Gastroesophageal sphincter (tissue), 4 donors: Measurements from ENCODE around the gene ZNF580. TPM values are rescaled to one million over a fixed set of nuclear protein-coding genes. Genes with fewer than 3 reads are reported as not detected.

ENCODE experiments used
- ATAC-seq: fragments of 150-250 bp; one replicate; pipeline ENCODE4 v1.9.1; 2016; ENCODE audit warnings: mild to moderate bottlenecking, moderate library complexity
- H3K27ac ChIP-seq, 4 donors: fragments of 200-600 bp; sonication (generic) in 3 of 4; 1 replicate in 3 of 4; 2 replicates in 1 of 4; pipeline ENCODE4 v1.5.1; 2016 to 2019
- H3K27me3 ChIP-seq: fragments of 200-600 bp; sonication (generic); one replicate; pipeline ENCODE4 v1.5.1; 2019
- H3K36me3 ChIP-seq, 2 donors: fragments of 200-600 bp; sonication (generic); one replicate each; pipeline ENCODE4 v1.5.1; 2019; ENCODE audit warnings: control low read depth in 1 of 2
- H3K4me1 ChIP-seq, 3 donors: fragments of 200-600 bp; sonication (generic); 1 replicate in 2 of 3; 2 replicates in 1 of 3; pipeline ENCODE4 v1.5.1; 2016 to 2019; ENCODE audit warnings: control low read depth in 2 of 3
- H3K4me3 ChIP-seq, 2 donors: fragments of 200-600 bp; sonication (generic); one replicate each; pipeline ENCODE4 v1.5.1; 2019; ENCODE audit warnings: mild to moderate bottlenecking in 1 of 2, moderate library complexity in 1 of 2
- H3K9me3 ChIP-seq, 3 donors: fragments of 200-600 bp; sonication (generic); one replicate each; pipeline ENCODE4 v1.5.1; 2017 to 2019; ENCODE audit warnings: control low read depth in 2 of 3
- CTCF ChIP-seq, 4 experiments: fragments of 200-600 bp in 2 of 4; fragments of 450-650 bp in 2 of 4; sonication (generic) in 1 of 4; IDR thresholded peaks; one replicate each; pipeline ENCODE4 v1.5.1; 2017 to 2019; ENCODE audit warnings: antibody characterized with exemption in 4 of 4, mild to moderate bottlenecking in 2 of 4, moderate library complexity in 2 of 4
- EP300 ChIP-seq: sonication (generic); formaldehyde crosslinking; IDR thresholded peaks from one replicate; pipeline ENCODE4 v1.6.1; 2017; ENCODE audit warnings: antibody characterized with exemption, mild to moderate bottlenecking
- POLR2A ChIP-seq, 2 donors: fragments of 450-650 bp; IDR thresholded peaks; one replicate each; pipeline ENCODE4 v1.6.1; 2017; ENCODE audit warnings: antibody characterized with exemption in 2 of 2, mild to moderate bottlenecking in 2 of 2, moderate library complexity in 1 of 2
- POLR2AphosphoS5 ChIP-seq: sonication (generic); formaldehyde crosslinking; IDR thresholded peaks from one replicate; pipeline ENCODE4 v1.6.1; 2017; ENCODE audit warnings: antibody characterized with exemption
- WGBS, 2 donors: methylation state at CpG; one replicate each; pipeline ENCODE4 v1.1.5; 2018; ENCODE audit warnings: low coverage in 1 of 2; 5-methylcytosine and 5-hydroxymethylcytosine counted together
- total RNA-seq, 4 donors: library from RNA; depleted of rRNA; stranded (reverse); fragments of >200 nt; gene quantifications; one replicate each; pipeline ENCODE4 v1.1.0, GENCODE V29; 2016

ZNF580 gene
- total RNA-seq, 4 donors from 2014 or later: 28.9 to 44.1 (median 35.2) TPM

- Histone ChIP-seq H3K36me3 (peaks cover 0 to 90% of the 10 kb centered on the region in 2 donors), H3K27ac (no peak overlapping the region), H3K4me1 (peaks cover 0 to 64% (median 12%) of the 10 kb centered on the region in 3 donors), H3K27me3 (no peaks in the 10 kb centered on the region), H3K9me3 (no peaks in the 10 kb centered on the region), H3K4me3 (no peak overlapping the region)
- no peak for TF ChIP-seq POLR2A (IDR thresholded peaks at IDR 0.05)
- no peak for TF ChIP-seq POLR2AphosphoS5
- no peak for TF ChIP-seq EP300
- no peak for TF ChIP-seq CTCF (IDR thresholded peaks at IDR 0.05)
- ATAC-seq: no peak
- 68 to 85% methylated on average over 2 to 3 of the region's 9 CpGs for WGBS, 2 donors
These were observed 40.6 kb downstream of the ZNF580 start for GRCh38 chr19:55681131-55682092.

GRCh38 chr19:55683449-55684261, 42.9 kb downstream of the ZNF580 start:
- Histone ChIP-seq H3K36me3 (peaks cover 0 to 98% of the 10 kb centered on the region in 2 donors), H3K9me3 (no peaks in the 10 kb centered on the region), H3K27ac (no peak overlapping the region), H3K4me1 (peaks cover 0 to 60% (median 0%) of the 10 kb centered on the region in 3 donors), H3K4me3 (no peak overlapping the region), H3K27me3 (no peaks in the 10 kb centered on the region)
- TF ChIP-seq POLR2AphosphoS5 (no peak), EP300 (no peak), POLR2A (IDR thresholded peaks at IDR 0.05) (no peak), CTCF (IDR thresholded peaks at IDR 0.05) (no peak)
- ATAC-seq: no peak
- WGBS, 2 donors: 85 to 92% methylated on average over 9 to 20 of the region's 22 CpGs

- no peaks in the 10 kb centered on the region for H3K9me3 ChIP-seq
- H3K36me3 ChIP-seq: peaks cover 0 to 98% of the 10 kb centered on the region in 2 donors
- peaks cover 0 to 48% (median 0%) of the 10 kb centered on the region in 3 donors for H3K4me1 ChIP-seq
- no peak for ATAC-seq
- H3K27me3 ChIP-seq: no peaks in the 10 kb centered on the region
- H3K4me3 ChIP-seq: no peak overlapping the region
- H3K27ac ChIP-seq: no peak overlapping the region
- no peak for TF ChIP-seq CTCF (IDR thresholded peaks at IDR 0.05)
- TF ChIP-seq POLR2AphosphoS5: no peak
- TF ChIP-seq POLR2A (IDR thresholded peaks at IDR 0.05): no peak
- no peak for TF ChIP-seq EP300
- WGBS, 2 donors: 96% methylated on average over 13 of the region's 60 CpGs; no CpG with 5 or more reads in 1 of the 2 donors
These were observed 44.3 kb downstream of the ZNF580 start for GRCh38 chr19:55684946-55685681.

- no peak overlapping the region for H3K27ac ChIP-seq
- TF ChIP-seq POLR2A (IDR thresholded peaks at IDR 0.05): no peak
- TF ChIP-seq EP300: no peak
- no peak for TF ChIP-seq POLR2AphosphoS5
- TF ChIP-seq CTCF (IDR thresholded peaks at IDR 0.05): no peak
- peaks cover 0 to 42% (median 0%) of the 10 kb centered on the region in 3 donors for H3K4me1 ChIP-seq
- H3K4me3 ChIP-seq: no peak overlapping the region
- WGBS, 2 donors: no CpG with 5 or more reads among the region's 6 CpGs
- no peaks in the 10 kb centered on the region for H3K27me3 ChIP-seq
- ATAC-seq: no peak
- H3K9me3 ChIP-seq: no peaks in the 10 kb centered on the region
- H3K36me3 ChIP-seq: peaks cover 0 to 98% of the 10 kb centered on the region in 2 donors
These were observed 45.0 kb downstream of the ZNF580 start for GRCh38 chr19:55685776-55686175.
